OCI-LY7 (cell line): ENCODE data around the gene CES2.

Experiments used
- EZH2phosphoT487 ChIP-seq: fragments of 200-600 bp; sonication (generic); IDR thresholded peaks from 2 replicates; pipeline ENCODE4 v1.6.1; 2018; ENCODE audit warnings: low read depth, borderline replicate concordance, mild to moderate bottlenecking, mixed run types, antibody characterized with exemption, low read length, moderate library complexity, mixed read lengths
- TF ChIP-seq, protein P1 (sequence below): fragments of 200-600 bp; sonication (generic); conservative IDR thresholded peaks from 2 replicates; pipeline ENCODE4 v1.5.1; 2014; ENCODE audit warnings: mild to moderate bottlenecking, antibody characterized with exemption, low read length, moderate library complexity, mixed read lengths

DNA sequence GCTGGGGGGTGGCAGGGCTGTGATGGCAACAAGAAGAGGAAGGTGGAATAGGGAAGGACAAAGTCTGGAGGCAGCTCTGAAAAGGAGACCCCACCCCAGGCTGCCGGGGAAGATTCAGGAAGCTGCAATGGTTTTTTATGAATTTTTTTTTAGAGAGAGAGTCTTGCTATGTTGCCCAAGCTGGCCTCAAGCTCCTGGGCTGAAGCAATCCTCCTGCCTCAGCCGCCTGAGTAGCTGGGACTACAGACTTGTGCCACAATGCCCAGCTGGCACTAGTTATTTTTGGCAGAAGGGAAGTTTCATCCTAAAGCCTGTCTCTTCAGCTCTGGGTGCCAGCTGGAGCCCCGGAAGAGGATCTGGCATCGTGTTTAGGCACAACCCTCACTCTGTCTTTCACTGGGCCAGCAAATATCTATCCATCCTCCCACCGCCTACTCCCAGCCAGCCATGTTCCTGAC, 24.4 kb downstream of the CES2 start:
- TF ChIP-seq, protein P1, sequence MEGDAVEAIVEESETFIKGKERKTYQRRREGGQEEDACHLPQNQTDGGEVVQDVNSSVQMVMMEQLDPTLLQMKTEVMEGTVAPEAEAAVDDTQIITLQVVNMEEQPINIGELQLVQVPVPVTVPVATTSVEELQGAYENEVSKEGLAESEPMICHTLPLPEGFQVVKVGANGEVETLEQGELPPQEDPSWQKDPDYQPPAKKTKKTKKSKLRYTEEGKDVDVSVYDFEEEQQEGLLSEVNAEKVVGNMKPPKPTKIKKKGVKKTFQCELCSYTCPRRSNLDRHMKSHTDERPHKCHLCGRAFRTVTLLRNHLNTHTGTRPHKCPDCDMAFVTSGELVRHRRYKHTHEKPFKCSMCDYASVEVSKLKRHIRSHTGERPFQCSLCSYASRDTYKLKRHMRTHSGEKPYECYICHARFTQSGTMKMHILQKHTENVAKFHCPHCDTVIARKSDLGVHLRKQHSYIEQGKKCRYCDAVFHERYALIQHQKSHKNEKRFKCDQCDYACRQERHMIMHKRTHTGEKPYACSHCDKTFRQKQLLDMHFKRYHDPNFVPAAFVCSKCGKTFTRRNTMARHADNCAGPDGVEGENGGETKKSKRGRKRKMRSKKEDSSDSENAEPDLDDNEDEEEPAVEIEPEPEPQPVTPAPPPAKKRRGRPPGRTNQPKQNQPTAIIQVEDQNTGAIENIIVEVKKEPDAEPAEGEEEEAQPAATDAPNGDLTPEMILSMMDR = no peak
- TF ChIP-seq EZH2phosphoT487 = no peak
